RWPE2 (cell line): ENCODE measurements around the gene ACY1.

ENCODE experiments used
- ATAC-seq: fragments of 200-7000 bp; cut with Tn5 transposase; 3 replicates; pipeline ENCODE4 v1.9.1; 2021; ENCODE audit warnings: low read depth
- DNase-seq: peaks from one replicate; pipeline ENCODE4 v3.0.0-alpha.2; 2020; ENCODE audit warnings: low spot score
- H3K27ac ChIP-seq: fragments of 450-650 bp; 2 replicates; pipeline ENCODE4 v1.5.1; 2017; ENCODE audit warnings: mild to moderate bottlenecking; ENCODE audit not compliant: poor library complexity, severe bottlenecking
- H3K27me3 ChIP-seq: fragments of 250-450 bp; sonication (Bioruptor Pico); 2 replicates; pipeline ENCODE4 v1.5.1; 2021; ENCODE audit warnings: mild to moderate bottlenecking, moderate library complexity; ENCODE audit not compliant: insufficient read depth, poor library complexity, severe bottlenecking
- H3K36me3 ChIP-seq: fragments of 250-450 bp; sonication (Bioruptor Pico); 2 replicates; pipeline ENCODE4 v1.5.1; 2020; ENCODE audit warnings: low read depth, mild to moderate bottlenecking, moderate library complexity
- H3K4me1 ChIP-seq: fragments of 250-450 bp; sonication (Bioruptor Pico); 2 replicates; pipeline ENCODE4 v1.5.1; 2021; ENCODE audit warnings: mild to moderate bottlenecking, moderate library complexity; ENCODE audit not compliant: insufficient read depth, poor library complexity, severe bottlenecking
- H3K4me3 ChIP-seq: fragments of 250-450 bp; sonication (Bioruptor Pico); 2 replicates; pipeline ENCODE4 v1.5.1; 2021; ENCODE audit warnings: mild to moderate bottlenecking, moderate library complexity; ENCODE audit not compliant: severe bottlenecking
- H3K9me3 ChIP-seq: fragments of 250-450 bp; sonication (Bioruptor Pico); 2 replicates; pipeline ENCODE4 v1.5.1; 2021; ENCODE audit warnings: mild to moderate bottlenecking, moderate library complexity; ENCODE audit not compliant: severe bottlenecking
- CTCF ChIP-seq: fragments of 450-650 bp; IDR thresholded peaks from one replicate; pipeline ENCODE4 v1.5.1; 2017; ENCODE audit warnings: mild to moderate bottlenecking, moderate library complexity; ENCODE audit not compliant: poor library complexity, severe bottlenecking

ACY1 gene

GRCh38 chr3:51947215-51947900 is 36.0 kb upstream of the ACY1 start:
- no peak for TF ChIP-seq CTCF
- ATAC-seq (no peak), DNase-seq (peak; percentile 33)
- no peak overlapping the region for H3K4me3 ChIP-seq
- H3K4me1 ChIP-seq: peaks cover 5% of the 10 kb centered on the region
- no peaks in the 10 kb centered on the region for H3K9me3 ChIP-seq
- H3K27me3 ChIP-seq: no peaks in the 10 kb centered on the region
- no peak overlapping the region for H3K27ac ChIP-seq
- no peaks in the 10 kb centered on the region for H3K36me3 ChIP-seq

- no peak overlapping the region for H3K4me3 ChIP-seq
- no peak for DNase-seq
Observed at GRCh38 chr3:51948016-51948580, 35.2 kb upstream of the ACY1 start.

DNA sequence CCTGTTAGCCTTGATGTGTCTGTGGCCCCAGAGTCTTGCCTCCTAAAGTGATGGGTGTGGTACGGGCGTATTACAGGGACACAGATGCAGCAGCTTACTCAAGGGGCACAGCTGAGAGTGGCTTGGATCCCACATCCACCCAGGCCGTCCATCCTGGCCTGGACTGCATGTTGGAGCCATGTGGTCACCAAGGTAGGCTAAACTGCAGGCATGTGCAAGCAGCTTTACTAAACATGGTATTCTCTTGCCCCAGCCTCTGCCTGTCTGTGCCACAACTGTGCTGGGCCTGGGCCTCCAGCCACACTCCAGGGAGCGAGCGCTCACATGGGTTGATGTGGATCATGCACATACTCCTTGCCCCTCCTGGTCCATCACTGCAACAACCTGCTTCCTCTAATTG is 34.2 kb upstream of the ACY1 start:
- ATAC-seq: no peak
- no peaks in the 10 kb centered on the region for H3K27me3 ChIP-seq
- no peak for TF ChIP-seq CTCF
- no peak for DNase-seq
- H3K36me3 ChIP-seq: no peaks in the 10 kb centered on the region
- H3K9me3 ChIP-seq: no peaks in the 10 kb centered on the region
- H3K27ac ChIP-seq: no peak overlapping the region
- peaks cover 8% of the 10 kb centered on the region for H3K4me1 ChIP-seq
- H3K4me3 ChIP-seq: no peak overlapping the region

More at GRCh38 chr3:51948016-51948580, 35.2 kb upstream of the ACY1 start:
- Histone ChIP-seq H3K27me3 (no peaks in the 10 kb centered on the region), H3K27ac (no peak overlapping the region), H3K9me3 (no peaks in the 10 kb centered on the region), H3K36me3 (no peaks in the 10 kb centered on the region), H3K4me1 (peaks cover under 1% of the 10 kb centered on the region)
- ATAC-seq: no peak
- TF ChIP-seq CTCF: no peak

DNA sequence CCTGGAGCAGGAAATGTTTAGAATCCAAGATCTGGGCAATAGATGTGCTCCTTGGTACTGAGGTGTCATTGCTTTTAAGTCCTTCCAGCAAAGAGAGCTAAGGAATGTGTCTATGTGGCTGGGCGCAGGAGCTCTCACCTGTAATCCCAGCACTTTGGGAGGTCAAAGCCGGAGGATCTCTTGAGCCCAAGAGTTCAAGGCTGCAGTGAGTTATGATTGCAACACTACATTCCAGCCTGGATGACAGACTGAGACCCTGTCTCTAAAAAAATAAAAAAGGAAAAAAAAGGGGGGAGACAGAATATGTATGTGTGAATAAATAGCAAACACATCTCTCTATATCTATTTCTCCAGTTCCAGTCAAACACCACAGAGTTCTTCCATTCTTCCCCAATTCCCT is 32.4 kb upstream of the ACY1 start:
- Histone ChIP-seq H3K36me3 (no peaks in the 10 kb centered on the region), H3K27ac (no peak overlapping the region), H3K4me3 (no peak overlapping the region), H3K27me3 (no peaks in the 10 kb centered on the region), H3K9me3 (no peaks in the 10 kb centered on the region), H3K4me1 (peaks cover 8% of the 10 kb centered on the region)
- ATAC-seq (no peak), DNase-seq (no peak)
- TF ChIP-seq CTCF: no peak

DNA sequence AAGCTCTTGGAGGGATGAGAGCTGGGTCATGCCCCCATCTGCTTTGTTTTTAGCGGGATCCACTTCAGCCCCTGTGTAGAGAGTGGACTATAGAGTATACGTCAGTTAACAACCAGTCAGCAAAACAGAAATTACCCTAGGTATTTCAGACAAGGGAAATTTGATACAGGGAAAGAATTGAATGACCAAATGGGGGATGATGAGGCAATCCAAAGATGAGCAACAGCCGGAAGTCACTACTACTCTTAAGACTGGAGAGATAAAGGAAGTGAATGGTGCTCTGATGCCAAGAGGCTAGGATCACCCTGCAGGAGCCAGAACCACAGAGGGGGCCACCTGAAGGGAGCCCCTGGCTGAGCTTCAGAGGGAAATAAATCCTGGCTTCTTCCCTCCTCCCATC is 29.9 kb upstream of the ACY1 start:
- TF ChIP-seq CTCF: no peak
- no peaks in the 10 kb centered on the region for H3K9me3 ChIP-seq
- H3K27ac ChIP-seq: peak overlapping the region; percentile 15
- no peaks in the 10 kb centered on the region for H3K27me3 ChIP-seq
- H3K4me3 ChIP-seq: no peak overlapping the region
- peak; percentile 60 for ATAC-seq
- peaks cover 8% of the 10 kb centered on the region for H3K4me1 ChIP-seq
- H3K36me3 ChIP-seq: no peaks in the 10 kb centered on the region
- DNase-seq: no peak
